Right renal pelvis (tissue), 4 donors: ENCODE measurements around the gene INTS11. TPM values are rescaled to one million over a fixed set of nuclear protein-coding genes. Genes with fewer than 3 reads are reported as not detected.

Experiments
- DNase-seq, 4 donors: peaks; one replicate each; pipeline ENCODE4 v3.0.0-alpha.2; 2013; ENCODE audit warnings: low read depth in 4 of 4, low spot score in 3 of 4, missing footprints in 1 of 4
- polyA plus RNA-seq, 4 donors: library from polyadenylated mRNA; unstranded; fragments of 120-200 nt; gene quantifications; one replicate each; pipeline ENCODE4 v1.2.1, GENCODE V29; 2013; ENCODE audit not compliant: insufficient read length in 4 of 4

The INTS11 gene
- polyA plus RNA-seq, 4 donors, result 104 to 117 (median 110) TPM

GRCh38 chr1:1345384-1345783 is 20.9 kb upstream of the INTS11 start:
- no peak for DNase-seq

GRCh38 chr1:1344655-1345361 is 20.3 kb upstream of the INTS11 start:
- DNase-seq, result no peak

GRCh38 chr1:1343811-1344421 is 19.5 kb upstream of the INTS11 start:
- DNase-seq, result no peak

GRCh38 chr1:1342584-1343115 is 18.2 kb upstream of the INTS11 start:
- DNase-seq, result no peak

GRCh38 chr1:1342061-1342562 is 17.7 kb upstream of the INTS11 start:
- DNase-seq, result no peak

- no peak for DNase-seq
These were observed 17.1 kb upstream of the INTS11 start for GRCh38 chr1:1341549-1342021.

GRCh38 chr1:1340791-1341548 is 16.5 kb upstream of the INTS11 start:
- no peak for DNase-seq

- no peak for DNase-seq
These were observed 15.7 kb upstream of the INTS11 start for GRCh38 chr1:1340185-1340584.

GRCh38 chr1:1338278-1338677 is 13.8 kb upstream of the INTS11 start:
- DNase-seq, result no peak

- DNase-seq, result no peak
These were observed 13.3 kb upstream of the INTS11 start for GRCh38 chr1:1337793-1338147.

- DNase-seq, result no peak
These were observed 12.7 kb upstream of the INTS11 start for GRCh38 chr1:1336931-1337792.

GRCh38 chr1:1336446-1336845 is 12.0 kb upstream of the INTS11 start:
- no peak for DNase-seq

- no peak for DNase-seq
These were observed 11.4 kb upstream of the INTS11 start for GRCh38 chr1:1335792-1336248.

GRCh38 chr1:1335283-1335682 is 10.8 kb upstream of the INTS11 start:
- DNase-seq, result no peak

GRCh38 chr1:1334835-1335234 is 10.4 kb upstream of the INTS11 start:
- no peak for DNase-seq

GRCh38 chr1:1333551-1334241 is 9.2 kb upstream of the INTS11 start:
- DNase-seq, result no peak

GRCh38 chr1:1332774-1333480 is 8.5 kb upstream of the INTS11 start:
- no peak for DNase-seq

- no peak for DNase-seq
These were observed 7.7 kb upstream of the INTS11 start for GRCh38 chr1:1332031-1332755.
